K562 (cell line): ENCODE data around the gene TMEM151A. TPM values are rescaled to one million over a fixed set of nuclear protein-coding genes. Genes with fewer than 3 reads are reported as not detected.

Experiments
- DNMT1 ChIP-seq: fragments of 450-650 bp; IDR thresholded peaks from 2 replicates; pipeline ENCODE4 v1.6.1; 2016; ENCODE audit warnings: antibody characterized with exemption, mild to moderate bottlenecking
- FOXK2 ChIP-seq, 2 experiments: fragments of 450-650 bp; IDR thresholded peaks in 1 of 2; conservative IDR thresholded peaks in 1 of 2; 2 replicates each; pipeline ENCODE4 v1.6.1; 2016; ENCODE audit warnings: low read depth in 2 of 2, mild to moderate bottlenecking in 1 of 2
- HLTF ChIP-seq: fragments of 450-650 bp; IDR thresholded peaks from 2 replicates; pipeline ENCODE4 v1.6.1; 2016
- MYC ChIP-seq, 2 experiments: fragments of 250-450 bp in 1 of 2; sonication (Bioruptor Pico) in 1 of 2; IDR thresholded peaks; 2 replicates each; pipeline versions ENCODE4 v1.5.1 to v1.6.1; 2012 to 2021; ENCODE audit warnings: low read depth in 2 of 2, borderline replicate concordance in 1 of 2, improper control_type of control experiment in 1 of 2, low read length in 1 of 2, mild to moderate bottlenecking in 1 of 2, moderate library complexity in 1 of 2
- NR4A1 ChIP-seq, 2 experiments: fragments of 250-450 bp in 1 of 2; fragments of 450-650 bp in 1 of 2; sonication (Bioruptor Pico) in 1 of 2; IDR thresholded peaks; 2 replicates each; pipeline versions ENCODE4 v1.4.0 to v1.6.1; 2016 to 2020; ENCODE audit warnings: mild to moderate bottlenecking in 2 of 2, missing compliant biosample characterization in 1 of 2, missing genetic modification characterization in 1 of 2, moderate library complexity in 1 of 2
- POLR2B ChIP-seq: fragments of 450-650 bp; IDR thresholded peaks from 2 replicates; pipeline ENCODE4 v1.6.1; 2018; ENCODE audit warnings: low read depth; ENCODE audit not compliant: partially characterized antibody
- PPARD ChIP-seq: fragments of 250-450 bp; sonication (Bioruptor Pico); IDR thresholded peaks from 2 replicates; pipeline ENCODE4 v1.8.0; 2022; ENCODE audit warnings: inconsistent platforms, mild to moderate bottlenecking, moderate library complexity
- SMARCA5 ChIP-seq: fragments of 450-650 bp; IDR thresholded peaks from 2 replicates; pipeline ENCODE4 v1.6.1; 2016
- SNRNP70 ChIP-seq: fragments of 200-400 bp; formaldehyde crosslinking; optimal IDR thresholded peaks from 2 replicates; pipeline ENCODE3; 2017; ENCODE audit warnings: low read depth, low read length
- TEAD4 ChIP-seq, 2 experiments: sonication (generic) in 1 of 2; formaldehyde crosslinking in 1 of 2; IDR thresholded peaks; 2 replicates each; pipeline versions ENCODE4 v1.6.1 to v1.8.0; 2012 to 2022; ENCODE audit warnings: borderline replicate concordance in 1 of 2, inconsistent platforms in 1 of 2, low read length in 1 of 2, mild to moderate bottlenecking in 1 of 2, missing genetic modification reagents in 1 of 2
- TFAM ChIP-seq: fragments of 250-450 bp; sonication (Bioruptor Pico); conservative IDR thresholded peaks from 2 replicates; pipeline ENCODE4 v1.5.0; 2021; ENCODE audit warnings: mild to moderate bottlenecking, moderate library complexity
- ZKSCAN1 ChIP-seq: fragments of 150-350 bp; IDR thresholded peaks from 2 replicates; pipeline ENCODE4 v1.6.1; 2016; ENCODE audit warnings: low read depth, low read length
- ZNF143 ChIP-seq: sonication (generic); formaldehyde crosslinking; IDR thresholded peaks from 2 replicates; pipeline ENCODE4 v1.9.0; 2022; ENCODE audit warnings: mild to moderate bottlenecking, missing genetic modification reagents
- ZNF174 ChIP-seq: fragments of 250-450 bp; sonication (Bioruptor Pico); IDR thresholded peaks from 2 replicates; pipeline ENCODE4 v1.4.0; 2020; ENCODE audit warnings: mild to moderate bottlenecking
- ZNF175 ChIP-seq: fragments of 200-800 bp; sonication (Bioruptor generic); IDR thresholded peaks from 2 replicates; pipeline ENCODE4 v1.6.1; 2016; ENCODE audit warnings: low read depth, mild to moderate bottlenecking, missing genetic modification characterization, missing compliant biosample characterization
- ZNF77 ChIP-seq: fragments of 250-450 bp; sonication (Bioruptor Pico); IDR thresholded peaks from 2 replicates; pipeline ENCODE4 v1.5.0; 2020
- ZNF778 ChIP-seq: fragments of 450-650 bp; formaldehyde crosslinking; IDR thresholded peaks from 2 replicates; pipeline ENCODE4 v1.4.0; 2020; ENCODE audit warnings: mild to moderate bottlenecking, moderate library complexity
- polyA plus RNA-seq, 8 experiments: library from polyadenylated mRNA; depleted of rRNA in 4 of 8; stranded (reverse) in 5 of 8; unstranded in 3 of 8; fragments of >200 nt; fragmentation: Nextera tagmentation in 2 of 8; fragmentation: Illumina TruSeq in 1 of 8; extraction: Ambion mirVana in 2 of 8; extraction: Trizol in 1 of 8; gene quantifications; 2 replicates each; pipeline versions ENCODE4 v1.2.1 to v1.2.3, GENCODE V29; 2011 to 2014; ENCODE audit warnings: inconsistent platforms in 1 of 8, missing spikeins in 1 of 8
- total RNA-seq, 7 experiments: library from RNA; depleted of rRNA in 6 of 7; stranded (reverse); fragments of >200 nt in 6 of 7; fragmentation: Illumina TruSeq in 2 of 7; extraction: Trizol in 2 of 7; gene quantifications; 2 replicates each; pipeline versions ENCODE4 v1.2.1 to v1.2.3, GENCODE V29; 2011 to 2021; ENCODE audit warnings: low replicate concordance in 1 of 7
- TF ChIP-seq, protein P1 (sequence below): fragments of 200-800 bp; sonication (Bioruptor generic); IDR thresholded peaks from 2 replicates; pipeline ENCODE4 v1.6.1; 2017; ENCODE audit warnings: missing genetic modification characterization, missing compliant biosample characterization
- TF ChIP-seq, protein P2 (sequence below), 2 experiments: fragments of 200-800 bp in 1 of 2; sonication (Bioruptor generic) in 1 of 2; sonication (generic) in 1 of 2; formaldehyde crosslinking in 1 of 2; IDR thresholded peaks in 1 of 2; conservative IDR thresholded peaks in 1 of 2; 2 replicates each; pipeline versions ENCODE4 v1.5.0 to v1.6.1; 2016 to 2020; ENCODE audit warnings: missing compliant biosample characterization in 1 of 2, missing genetic modification characterization in 1 of 2, missing genetic modification reagents in 1 of 2
- TF ChIP-seq, protein P3 (sequence below): fragments of 450-650 bp; formaldehyde crosslinking; IDR thresholded peaks from 2 replicates; pipeline ENCODE4 v1.4.0; 2020; ENCODE audit warnings: mild to moderate bottlenecking, moderate library complexity
- TF ChIP-seq, protein P4 (sequence below): sonication (generic); formaldehyde crosslinking; IDR thresholded peaks from 2 replicates; pipeline ENCODE4 v1.8.0; 2022; ENCODE audit warnings: mild to moderate bottlenecking, missing genetic modification reagents

Gene TMEM151A
- total and polyA plus RNA-seq, 9 of the 15 experiments (the other 6 are each of a cell fraction or from before 2014, with no cell fraction given): not detected

DNA sequence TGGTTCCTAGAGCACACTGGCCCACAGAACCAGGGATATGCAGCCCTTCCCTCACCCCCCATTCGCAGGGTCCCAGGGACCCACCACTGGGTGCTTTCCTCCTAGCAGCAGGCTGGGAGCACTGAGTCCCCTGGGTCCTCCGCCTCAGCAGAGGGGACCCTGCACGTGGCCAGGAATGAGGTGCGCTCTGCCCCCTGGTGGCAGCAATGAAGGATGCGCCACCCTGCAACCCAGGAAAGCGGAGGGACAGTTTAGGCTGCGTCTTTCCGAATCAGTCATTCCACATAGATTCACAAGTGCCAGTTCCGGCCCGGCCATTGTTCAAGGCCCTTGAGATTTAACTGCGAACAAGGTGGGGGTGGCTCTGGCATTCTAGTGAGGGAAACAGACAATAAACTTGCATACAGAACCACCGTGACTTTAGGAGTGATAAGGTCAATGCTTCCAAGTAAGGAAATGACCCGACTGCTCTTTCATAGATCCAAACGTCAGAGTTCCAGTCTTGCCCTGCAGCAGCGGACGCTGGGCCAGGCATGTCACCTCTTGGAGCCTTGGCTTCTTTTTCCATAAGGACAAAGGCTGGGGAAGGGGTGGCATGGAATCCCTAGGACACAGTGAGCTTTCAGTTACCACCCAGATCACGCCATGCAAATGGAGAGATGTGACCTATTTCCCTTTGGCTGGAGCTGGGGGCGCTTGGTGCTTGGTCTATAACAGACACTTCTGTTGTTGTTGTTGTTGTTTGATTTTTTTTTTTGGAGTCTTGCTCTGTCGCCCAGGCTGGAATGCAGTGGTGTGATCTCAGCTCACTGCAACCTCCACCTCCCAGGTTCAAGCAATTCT is 36.8 kb downstream of the TMEM151A start (continued):
- TF ChIP-seq HLTF: no peak
- TF ChIP-seq ZNF77 (CRISPR knock-in tag): no peak
- no peak for TF ChIP-seq DNMT1
- no peak for TF ChIP-seq TFAM (CRISPR knock-in tag)
- no peak for TF ChIP-seq SMARCA5
- TF ChIP-seq SNRNP70: no peak
- TF ChIP-seq, protein P1, sequence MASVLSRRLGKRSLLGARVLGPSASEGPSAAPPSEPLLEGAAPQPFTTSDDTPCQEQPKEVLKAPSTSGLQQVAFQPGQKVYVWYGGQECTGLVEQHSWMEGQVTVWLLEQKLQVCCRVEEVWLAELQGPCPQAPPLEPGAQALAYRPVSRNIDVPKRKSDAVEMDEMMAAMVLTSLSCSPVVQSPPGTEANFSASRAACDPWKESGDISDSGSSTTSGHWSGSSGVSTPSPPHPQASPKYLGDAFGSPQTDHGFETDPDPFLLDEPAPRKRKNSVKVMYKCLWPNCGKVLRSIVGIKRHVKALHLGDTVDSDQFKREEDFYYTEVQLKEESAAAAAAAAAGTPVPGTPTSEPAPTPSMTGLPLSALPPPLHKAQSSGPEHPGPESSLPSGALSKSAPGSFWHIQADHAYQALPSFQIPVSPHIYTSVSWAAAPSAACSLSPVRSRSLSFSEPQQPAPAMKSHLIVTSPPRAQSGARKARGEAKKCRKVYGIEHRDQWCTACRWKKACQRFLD (CRISPR knock-in tag): peak; percentile 54; the same call in 1 of the 2 replicates
- TF ChIP-seq FOXK2 (conservative IDR thresholded peaks at IDR 0.05 in 1 of 2, IDR thresholded peaks at IDR 0.05 in 1 of 2; ENCODE audit: low read depth in 2 of 2): peak; percentile 46 to 67; a peak in 2 of 4 replicates
- TF ChIP-seq, protein P2, sequence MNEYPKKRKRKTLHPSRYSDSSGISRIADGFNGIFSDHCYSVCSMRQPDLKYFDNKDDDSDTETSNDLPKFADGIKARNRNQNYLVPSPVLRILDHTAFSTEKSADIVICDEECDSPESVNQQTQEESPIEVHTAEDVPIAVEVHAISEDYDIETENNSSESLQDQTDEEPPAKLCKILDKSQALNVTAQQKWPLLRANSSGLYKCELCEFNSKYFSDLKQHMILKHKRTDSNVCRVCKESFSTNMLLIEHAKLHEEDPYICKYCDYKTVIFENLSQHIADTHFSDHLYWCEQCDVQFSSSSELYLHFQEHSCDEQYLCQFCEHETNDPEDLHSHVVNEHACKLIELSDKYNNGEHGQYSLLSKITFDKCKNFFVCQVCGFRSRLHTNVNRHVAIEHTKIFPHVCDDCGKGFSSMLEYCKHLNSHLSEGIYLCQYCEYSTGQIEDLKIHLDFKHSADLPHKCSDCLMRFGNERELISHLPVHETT (CRISPR knock-in tag; conservative IDR thresholded peaks at IDR 0.05 in 1 of 2, IDR thresholded peaks at IDR 0.05 in 1 of 2): 0 out of 4 replicates have a peak, but pooled peaks of 1 of the 2 experiments have one; percentile 22
- TF ChIP-seq POLR2B: no peak
- peak; percentile 76 for TF ChIP-seq TEAD4 (IDR thresholded peaks at IDR 0.05; ENCODE audit: low read length)
- TF ChIP-seq TEAD4 (CRISPR knock-in tag; IDR thresholded peaks at IDR 0.05; ENCODE audit: borderline replicate concordance): peak; percentile 94
- no peak for TF ChIP-seq ZNF778 (CRISPR knock-in tag)
- TF ChIP-seq NR4A1 (CRISPR knock-in tag; IDR thresholded peaks at IDR 0.05): no peak
- no peak for TF ChIP-seq NR4A1 (tag; IDR thresholded peaks at IDR 0.05)
- no peak for TF ChIP-seq ZNF143 (CRISPR knock-in tag)
- TF ChIP-seq, protein P3, sequence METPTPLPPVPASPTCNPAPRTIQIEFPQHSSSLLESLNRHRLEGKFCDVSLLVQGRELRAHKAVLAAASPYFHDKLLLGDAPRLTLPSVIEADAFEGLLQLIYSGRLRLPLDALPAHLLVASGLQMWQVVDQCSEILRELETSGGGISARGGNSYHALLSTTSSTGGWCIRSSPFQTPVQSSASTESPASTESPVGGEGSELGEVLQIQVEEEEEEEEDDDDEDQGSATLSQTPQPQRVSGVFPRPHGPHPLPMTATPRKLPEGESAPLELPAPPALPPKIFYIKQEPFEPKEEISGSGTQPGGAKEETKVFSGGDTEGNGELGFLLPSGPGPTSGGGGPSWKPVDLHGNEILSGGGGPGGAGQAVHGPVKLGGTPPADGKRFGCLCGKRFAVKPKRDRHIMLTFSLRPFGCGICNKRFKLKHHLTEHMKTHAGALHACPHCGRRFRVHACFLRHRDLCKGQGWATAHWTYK: 0 out of 2 replicates have a peak, but pooled peaks have one; percentile 39
- peak; percentile 99 for TF ChIP-seq MYC (IDR thresholded peaks at IDR 0.05; ENCODE audit: low read depth, low read length)
- peak; percentile 67; the same call in 1 of the 2 replicates for TF ChIP-seq MYC (CRISPR knock-in tag; IDR thresholded peaks at IDR 0.05; ENCODE audit: borderline replicate concordance, low read depth)
- TF ChIP-seq, protein P4, sequence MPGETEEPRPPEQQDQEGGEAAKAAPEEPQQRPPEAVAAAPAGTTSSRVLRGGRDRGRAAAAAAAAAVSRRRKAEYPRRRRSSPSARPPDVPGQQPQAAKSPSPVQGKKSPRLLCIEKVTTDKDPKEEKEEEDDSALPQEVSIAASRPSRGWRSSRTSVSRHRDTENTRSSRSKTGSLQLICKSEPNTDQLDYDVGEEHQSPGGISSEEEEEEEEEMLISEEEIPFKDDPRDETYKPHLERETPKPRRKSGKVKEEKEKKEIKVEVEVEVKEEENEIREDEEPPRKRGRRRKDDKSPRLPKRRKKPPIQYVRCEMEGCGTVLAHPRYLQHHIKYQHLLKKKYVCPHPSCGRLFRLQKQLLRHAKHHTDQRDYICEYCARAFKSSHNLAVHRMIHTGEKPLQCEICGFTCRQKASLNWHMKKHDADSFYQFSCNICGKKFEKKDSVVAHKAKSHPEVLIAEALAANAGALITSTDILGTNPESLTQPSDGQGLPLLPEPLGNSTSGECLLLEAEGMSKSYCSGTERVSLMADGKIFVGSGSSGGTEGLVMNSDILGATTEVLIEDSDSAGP (CRISPR knock-in tag): peak; percentile 46; the same call in 1 of the 2 replicates
- no peak for TF ChIP-seq ZKSCAN1
- TF ChIP-seq ZNF174 (CRISPR knock-in tag): no peak
- TF ChIP-seq PPARD: no peak
- TF ChIP-seq ZNF175 (CRISPR knock-in tag): no peak
